ENCODE results near the gene TAL2.
A peak's percentile ranks its signal among the peaks of the same experiment; 100 is the strongest.

DNA sequence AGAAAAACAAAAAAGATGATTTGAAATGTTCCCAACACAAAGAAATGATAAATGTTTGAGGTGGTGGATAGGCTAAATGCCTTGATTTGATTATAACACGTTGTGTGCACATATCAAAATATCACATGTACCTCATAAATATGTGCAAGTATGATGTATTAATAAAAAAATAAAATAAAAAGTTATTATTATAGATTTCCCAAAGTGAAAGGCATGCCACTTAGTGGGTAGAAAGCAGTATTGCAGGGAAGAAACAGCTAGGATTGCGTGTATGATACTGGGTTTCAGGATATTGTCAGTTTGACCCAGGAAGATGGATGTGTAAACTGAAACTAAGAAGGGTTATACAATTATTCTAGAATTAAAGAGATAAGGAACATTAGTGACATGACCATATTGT is 28.5 kb downstream of the TAL2 start:
- TF ChIP-seq EZH2 (IDR thresholded peaks at IDR 0.05; ENCODE audit: borderline replicate concordance, insufficient read depth, low read depth, low read length, poor library complexity, severe bottlenecking): no peak
- TF ChIP-seq, protein P1, sequence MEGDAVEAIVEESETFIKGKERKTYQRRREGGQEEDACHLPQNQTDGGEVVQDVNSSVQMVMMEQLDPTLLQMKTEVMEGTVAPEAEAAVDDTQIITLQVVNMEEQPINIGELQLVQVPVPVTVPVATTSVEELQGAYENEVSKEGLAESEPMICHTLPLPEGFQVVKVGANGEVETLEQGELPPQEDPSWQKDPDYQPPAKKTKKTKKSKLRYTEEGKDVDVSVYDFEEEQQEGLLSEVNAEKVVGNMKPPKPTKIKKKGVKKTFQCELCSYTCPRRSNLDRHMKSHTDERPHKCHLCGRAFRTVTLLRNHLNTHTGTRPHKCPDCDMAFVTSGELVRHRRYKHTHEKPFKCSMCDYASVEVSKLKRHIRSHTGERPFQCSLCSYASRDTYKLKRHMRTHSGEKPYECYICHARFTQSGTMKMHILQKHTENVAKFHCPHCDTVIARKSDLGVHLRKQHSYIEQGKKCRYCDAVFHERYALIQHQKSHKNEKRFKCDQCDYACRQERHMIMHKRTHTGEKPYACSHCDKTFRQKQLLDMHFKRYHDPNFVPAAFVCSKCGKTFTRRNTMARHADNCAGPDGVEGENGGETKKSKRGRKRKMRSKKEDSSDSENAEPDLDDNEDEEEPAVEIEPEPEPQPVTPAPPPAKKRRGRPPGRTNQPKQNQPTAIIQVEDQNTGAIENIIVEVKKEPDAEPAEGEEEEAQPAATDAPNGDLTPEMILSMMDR (IDR thresholded peaks at IDR 0.05): peak; percentile 51

Measured in B cell (primary cell).